Gastrocnemius medialis (tissue), 4 donors: Measurements from ENCODE around the gene LRFN5. TPM values are rescaled to one million over a fixed set of nuclear protein-coding genes. Genes with fewer than 3 reads are reported as not detected.

ENCODE experiments used
- ATAC-seq, 2 donors: fragments of 150-250 bp; one replicate each; pipeline ENCODE4 v1.9.1; 2016
- DNase-seq, 2 donors: peaks; one replicate each; pipeline ENCODE4 v3.0.0-alpha.2; 2019
- H3K27ac ChIP-seq, 4 donors: fragments of 200-600 bp; sonication (generic); 1 replicate in 1 of 4; 2 replicates in 3 of 4; pipeline ENCODE4 v1.5.1; 2016 to 2018; ENCODE audit warnings: mild to moderate bottlenecking in 2 of 4, moderate library complexity in 1 of 4
- H3K27me3 ChIP-seq, 3 donors: fragments of 200-600 bp; sonication (generic) in 2 of 3; 1 replicate in 1 of 3; 2 replicates in 2 of 3; pipeline versions ENCODE4 v1.5.1 to v1.6.0; 2016 to 2019; ENCODE audit warnings: mild to moderate bottlenecking in 1 of 3, moderate library complexity in 1 of 3
- H3K36me3 ChIP-seq, 2 donors: fragments of 200-600 bp; sonication (generic) in 1 of 2; one replicate each; pipeline ENCODE4 v1.5.1; 2017 to 2018
- H3K4me1 ChIP-seq, 2 donors: fragments of 200-600 bp; sonication (generic) in 1 of 2; one replicate each; pipeline ENCODE4 v1.5.1; 2016 to 2017; ENCODE audit warnings: mild to moderate bottlenecking in 2 of 2
- H3K4me3 ChIP-seq, 4 donors: fragments of 200-600 bp; sonication (generic) in 3 of 4; 1 replicate in 1 of 4; 2 replicates in 3 of 4; pipeline ENCODE4 v1.5.1; 2016 to 2019; ENCODE audit warnings: mild to moderate bottlenecking in 2 of 4
- H3K9me3 ChIP-seq, 3 donors: fragments of 200-600 bp; sonication (generic) in 2 of 3; 1 replicate in 1 of 3; 2 replicates in 2 of 3; pipeline ENCODE4 v1.5.1; 2016 to 2019
- CTCF ChIP-seq, 5 experiments: fragments of 450-650 bp in 3 of 5; fragments of 200-600 bp in 2 of 5; sonication (generic) in 2 of 5; IDR thresholded peaks in 4 of 5; conservative IDR thresholded peaks in 1 of 5; 1 replicate in 4 of 5; 2 replicates in 1 of 5; pipeline ENCODE4 v1.5.1; 2016 to 2019; ENCODE audit warnings: antibody characterized with exemption in 5 of 5, mild to moderate bottlenecking in 3 of 5, moderate library complexity in 3 of 5
- POLR2A ChIP-seq, 2 donors: fragments of 450-650 bp; IDR thresholded peaks; one replicate each; pipeline ENCODE4 v1.6.1; 2017; ENCODE audit warnings: antibody characterized with exemption in 2 of 2, mild to moderate bottlenecking in 2 of 2, moderate library complexity in 2 of 2
- in situ Hi-C, 4 donors: fragments of 200-750 bp; cut with MboI; loops; one replicate each; pipeline versions ENCODE4 v1.15.0 to v1.8.0; 2017; ENCODE audit warnings: low sequenced_read_pairs in 4 of 4
- intact Hi-C: fragments of 100-400 bp; cut with DNase I; formaldehyde crosslinking; loops from one replicate; pipeline ENCODE4 v1.15.1; 2023; ENCODE audit warnings: low total_unique reads
- total RNA-seq, 4 donors: library from RNA; depleted of rRNA; stranded (reverse); fragments of >200 nt; gene quantifications; one replicate each; pipeline versions ENCODE4 v1.1.0 to v1.2.3, GENCODE V29; 2016

LRFN5 gene
- total RNA-seq, 4 donors from 2014 or later = 0.22 to 0.51 (median 0.33) TPM; not detected in 1

- H3K36me3 ChIP-seq = no peaks in the 10 kb centered on the region
- no peak overlapping the region for H3K27ac ChIP-seq
- no peaks in the 10 kb centered on the region for H3K9me3 ChIP-seq
- no peak overlapping the region for H3K4me3 ChIP-seq
- ATAC-seq (no peak), DNase-seq (no peak)
- no peaks in the 10 kb centered on the region for H3K4me1 ChIP-seq
- in situ Hi-C loops = no loop called here
- no peaks in the 10 kb centered on the region for H3K27me3 ChIP-seq
- TF ChIP-seq CTCF (IDR thresholded peaks at IDR 0.05 in 4 of 5, conservative IDR thresholded peaks at IDR 0.05 in 1 of 5) (no peak), POLR2A (IDR thresholded peaks at IDR 0.05) (no peak)
- intact Hi-C loops = no loop called here
These were observed 37.9 kb downstream of the LRFN5 start for GRCh38 chr14:41644606-41645005.

- intact Hi-C loops = no loop called here
- TF ChIP-seq POLR2A (IDR thresholded peaks at IDR 0.05) = no peak
- no peak for TF ChIP-seq CTCF (IDR thresholded peaks at IDR 0.05 in 4 of 5, conservative IDR thresholded peaks at IDR 0.05 in 1 of 5)
- Histone ChIP-seq H3K27ac (no peak overlapping the region), H3K4me1 (no peaks in the 10 kb centered on the region), H3K27me3 (no peaks in the 10 kb centered on the region), H3K36me3 (no peaks in the 10 kb centered on the region), H3K9me3 (no peaks in the 10 kb centered on the region), H3K4me3 (no peak overlapping the region)
- DNase-seq (no peak), ATAC-seq (no peak)
- in situ Hi-C loops = no loop called here
These were observed 44.1 kb downstream of the LRFN5 start for GRCh38 chr14:41650802-41651201.

- ATAC-seq (no peak), DNase-seq (no peak)
- H3K9me3 ChIP-seq = no peaks in the 10 kb centered on the region
- intact Hi-C loops = no loop called here
- no peak overlapping the region for H3K27ac ChIP-seq
- no peaks in the 10 kb centered on the region for H3K36me3 ChIP-seq
- TF ChIP-seq CTCF (IDR thresholded peaks at IDR 0.05 in 4 of 5, conservative IDR thresholded peaks at IDR 0.05 in 1 of 5) (no peak), POLR2A (IDR thresholded peaks at IDR 0.05) (no peak)
- H3K4me3 ChIP-seq = no peak overlapping the region
- no peaks in the 10 kb centered on the region for H3K27me3 ChIP-seq
- in situ Hi-C loops = no loop called here
- H3K4me1 ChIP-seq = no peaks in the 10 kb centered on the region
These were observed 47.5 kb downstream of the LRFN5 start for GRCh38 chr14:41654196-41654595.

GRCh38 chr14:41662780-41663472 lies 56.2 kb downstream of the LRFN5 start:
- H3K36me3 ChIP-seq = no peaks in the 10 kb centered on the region
- no peak overlapping the region for H3K4me3 ChIP-seq
- TF ChIP-seq POLR2A (IDR thresholded peaks at IDR 0.05) = no peak
- no peak for TF ChIP-seq CTCF (IDR thresholded peaks at IDR 0.05 in 4 of 5, conservative IDR thresholded peaks at IDR 0.05 in 1 of 5)
- H3K4me1 ChIP-seq = no peaks in the 10 kb centered on the region
- H3K9me3 ChIP-seq = no peaks in the 10 kb centered on the region
- intact Hi-C loops = no loop called here
- DNase-seq (no peak), ATAC-seq (no peak)
- no peaks in the 10 kb centered on the region for H3K27me3 ChIP-seq
- in situ Hi-C loops = no loop called here
- no peak overlapping the region for H3K27ac ChIP-seq

GRCh38 chr14:41663473-41663850 lies 56.8 kb downstream of the LRFN5 start:
- no peak for DNase-seq
- no peaks in the 10 kb centered on the region for H3K9me3 ChIP-seq
- no peak overlapping the region for H3K27ac ChIP-seq
- intact Hi-C loops (no loop called here), in situ Hi-C loops (no loop called here)
- H3K36me3 ChIP-seq = no peaks in the 10 kb centered on the region
- H3K4me3 ChIP-seq = no peak overlapping the region
- ATAC-seq = no peak
- H3K4me1 ChIP-seq = no peaks in the 10 kb centered on the region
- H3K27me3 ChIP-seq = no peaks in the 10 kb centered on the region
- TF ChIP-seq POLR2A (IDR thresholded peaks at IDR 0.05) (no peak), CTCF (IDR thresholded peaks at IDR 0.05 in 4 of 5, conservative IDR thresholded peaks at IDR 0.05 in 1 of 5) (no peak)
